Liver (tissue), 3 donors: Measurements from ENCODE around the gene HIKESHI.

Experiments used
- FOXA1 ChIP-seq: IDR thresholded peaks from 2 replicates; pipeline ENCODE4 v1.6.1; 2016; ENCODE audit warnings: antibody characterized with exemption
- GABPA ChIP-seq, 2 donors: IDR thresholded peaks in 1 of 2; conservative IDR thresholded peaks in 1 of 2; 2 replicates each; pipeline ENCODE4 v1.6.1; 2016; ENCODE audit warnings: antibody characterized with exemption in 2 of 2, mild to moderate bottlenecking in 1 of 2, moderate library complexity in 1 of 2
- NR2F2 ChIP-seq: IDR thresholded peaks from 2 replicates; pipeline ENCODE4 v1.6.1; 2016; ENCODE audit warnings: antibody characterized with exemption
- SP1 ChIP-seq: IDR thresholded peaks from 2 replicates; pipeline ENCODE4 v1.6.1; 2018; ENCODE audit warnings: antibody characterized with exemption, mild to moderate bottlenecking
- YY1 ChIP-seq: IDR thresholded peaks from 2 replicates; pipeline ENCODE4 v1.6.1; 2016; ENCODE audit warnings: antibody characterized with exemption, mild to moderate bottlenecking
- TF ChIP-seq, protein P1 (sequence below): fragments of 150-350 bp; IDR thresholded peaks from 2 replicates; pipeline ENCODE4 v1.5.1; 2017; ENCODE audit warnings: improper control_type of control experiment, low read depth, low read length; ENCODE audit not compliant: missing input control
- TF ChIP-seq, protein P2 (sequence below): IDR thresholded peaks from 2 replicates; pipeline ENCODE4 v1.6.1; 2016; ENCODE audit warnings: antibody characterized with exemption
- TF ChIP-seq, protein P3 (sequence below): IDR thresholded peaks from 2 replicates; pipeline ENCODE4 v1.6.1; 2016; ENCODE audit warnings: antibody characterized with exemption, mild to moderate bottlenecking
- donor health status: healthy.
- donor health status: healthy.

DNA sequence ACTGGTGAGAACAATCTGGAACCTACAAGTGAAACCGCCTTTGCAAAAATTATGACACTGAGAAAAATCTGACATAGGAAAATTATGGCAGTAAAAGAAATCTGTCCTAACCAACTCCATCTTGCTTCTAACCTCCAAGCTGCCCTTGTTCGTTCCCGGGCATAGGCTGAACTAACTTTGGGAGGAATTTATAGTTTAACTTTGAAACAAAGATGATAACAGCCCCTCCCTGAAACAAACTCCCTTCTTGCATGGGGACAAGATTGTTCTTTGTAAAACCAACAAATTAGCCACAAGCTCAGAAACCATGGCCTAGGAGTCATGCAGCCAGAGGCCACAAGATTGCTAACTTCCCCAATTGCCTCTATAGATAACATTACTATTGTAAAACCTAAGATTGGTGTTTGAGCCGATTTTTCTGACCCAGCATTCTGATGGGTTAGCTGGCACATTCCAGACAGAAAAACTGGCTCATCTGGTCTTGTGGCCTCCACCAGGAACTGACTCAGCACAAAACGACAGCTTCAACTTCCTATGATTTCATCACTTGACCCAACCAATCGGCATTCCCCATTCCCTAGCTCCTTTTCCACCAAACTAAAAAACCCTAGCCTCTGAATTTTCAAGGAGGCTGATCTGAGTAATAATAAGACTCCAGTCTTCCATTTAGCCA lies 69.0 kb downstream of the HIKESHI start:
- TF ChIP-seq SP1, result no peak
- TF ChIP-seq YY1, result no peak
- no peak for TF ChIP-seq GABPA (IDR thresholded peaks at IDR 0.05 in 1 of 2, conservative IDR thresholded peaks at IDR 0.05 in 1 of 2)
- TF ChIP-seq, protein P1, sequence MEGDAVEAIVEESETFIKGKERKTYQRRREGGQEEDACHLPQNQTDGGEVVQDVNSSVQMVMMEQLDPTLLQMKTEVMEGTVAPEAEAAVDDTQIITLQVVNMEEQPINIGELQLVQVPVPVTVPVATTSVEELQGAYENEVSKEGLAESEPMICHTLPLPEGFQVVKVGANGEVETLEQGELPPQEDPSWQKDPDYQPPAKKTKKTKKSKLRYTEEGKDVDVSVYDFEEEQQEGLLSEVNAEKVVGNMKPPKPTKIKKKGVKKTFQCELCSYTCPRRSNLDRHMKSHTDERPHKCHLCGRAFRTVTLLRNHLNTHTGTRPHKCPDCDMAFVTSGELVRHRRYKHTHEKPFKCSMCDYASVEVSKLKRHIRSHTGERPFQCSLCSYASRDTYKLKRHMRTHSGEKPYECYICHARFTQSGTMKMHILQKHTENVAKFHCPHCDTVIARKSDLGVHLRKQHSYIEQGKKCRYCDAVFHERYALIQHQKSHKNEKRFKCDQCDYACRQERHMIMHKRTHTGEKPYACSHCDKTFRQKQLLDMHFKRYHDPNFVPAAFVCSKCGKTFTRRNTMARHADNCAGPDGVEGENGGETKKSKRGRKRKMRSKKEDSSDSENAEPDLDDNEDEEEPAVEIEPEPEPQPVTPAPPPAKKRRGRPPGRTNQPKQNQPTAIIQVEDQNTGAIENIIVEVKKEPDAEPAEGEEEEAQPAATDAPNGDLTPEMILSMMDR, result no peak
- no peak for TF ChIP-seq FOXA1
- TF ChIP-seq NR2F2, result no peak
- TF ChIP-seq, protein P2, sequence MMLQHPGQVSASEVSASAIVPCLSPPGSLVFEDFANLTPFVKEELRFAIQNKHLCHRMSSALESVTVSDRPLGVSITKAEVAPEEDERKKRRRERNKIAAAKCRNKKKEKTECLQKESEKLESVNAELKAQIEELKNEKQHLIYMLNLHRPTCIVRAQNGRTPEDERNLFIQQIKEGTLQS, result no peak
- TF ChIP-seq, protein P3, sequence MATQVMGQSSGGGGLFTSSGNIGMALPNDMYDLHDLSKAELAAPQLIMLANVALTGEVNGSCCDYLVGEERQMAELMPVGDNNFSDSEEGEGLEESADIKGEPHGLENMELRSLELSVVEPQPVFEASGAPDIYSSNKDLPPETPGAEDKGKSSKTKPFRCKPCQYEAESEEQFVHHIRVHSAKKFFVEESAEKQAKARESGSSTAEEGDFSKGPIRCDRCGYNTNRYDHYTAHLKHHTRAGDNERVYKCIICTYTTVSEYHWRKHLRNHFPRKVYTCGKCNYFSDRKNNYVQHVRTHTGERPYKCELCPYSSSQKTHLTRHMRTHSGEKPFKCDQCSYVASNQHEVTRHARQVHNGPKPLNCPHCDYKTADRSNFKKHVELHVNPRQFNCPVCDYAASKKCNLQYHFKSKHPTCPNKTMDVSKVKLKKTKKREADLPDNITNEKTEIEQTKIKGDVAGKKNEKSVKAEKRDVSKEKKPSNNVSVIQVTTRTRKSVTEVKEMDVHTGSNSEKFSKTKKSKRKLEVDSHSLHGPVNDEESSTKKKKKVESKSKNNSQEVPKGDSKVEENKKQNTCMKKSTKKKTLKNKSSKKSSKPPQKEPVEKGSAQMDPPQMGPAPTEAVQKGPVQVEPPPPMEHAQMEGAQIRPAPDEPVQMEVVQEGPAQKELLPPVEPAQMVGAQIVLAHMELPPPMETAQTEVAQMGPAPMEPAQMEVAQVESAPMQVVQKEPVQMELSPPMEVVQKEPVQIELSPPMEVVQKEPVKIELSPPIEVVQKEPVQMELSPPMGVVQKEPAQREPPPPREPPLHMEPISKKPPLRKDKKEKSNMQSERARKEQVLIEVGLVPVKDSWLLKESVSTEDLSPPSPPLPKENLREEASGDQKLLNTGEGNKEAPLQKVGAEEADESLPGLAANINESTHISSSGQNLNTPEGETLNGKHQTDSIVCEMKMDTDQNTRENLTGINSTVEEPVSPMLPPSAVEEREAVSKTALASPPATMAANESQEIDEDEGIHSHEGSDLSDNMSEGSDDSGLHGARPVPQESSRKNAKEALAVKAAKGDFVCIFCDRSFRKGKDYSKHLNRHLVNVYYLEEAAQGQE, result no peak
